C1 segment of cervical spinal cord (tissue), 14 donors: ENCODE data around the gene CRIP2.
A peak's percentile ranks its signal among the peaks of the same experiment; 100 is the strongest.

Source experiments
- DNase-seq, 14 donors: peaks; one replicate each; lab custom pipeline; 2025; lab: John Stamatoyannopoulos, UW

Gene CRIP2

GRCh38 chr14:105497671-105498429 is 23.2 kb downstream of the CRIP2 start:
- DNase-seq, result no peak

GRCh38 chr14:105498430-105499255 is 24.0 kb downstream of the CRIP2 start:
- DNase-seq, result peak in 8 of 14 donors; percentile 55 to 85 (median 74)

- peak in 13 of 14 donors; percentile 19 to 93 (median 77) for DNase-seq
Measured at GRCh38 chr14:105499256-105500035, 24.8 kb downstream of the CRIP2 start.

GRCh38 chr14:105500036-105500725 is 25.6 kb downstream of the CRIP2 start:
- no peak for DNase-seq

- no peak for DNase-seq
Measured at GRCh38 chr14:105500726-105501101, 26.1 kb downstream of the CRIP2 start.

- no peak for DNase-seq
Measured at GRCh38 chr14:105501504-105502291, 27.1 kb downstream of the CRIP2 start.

- DNase-seq, result no peak
Measured at GRCh38 chr14:105502446-105503295, 28.1 kb downstream of the CRIP2 start.

GRCh38 chr14:105503296-105503640 is 28.6 kb downstream of the CRIP2 start:
- no peak for DNase-seq

GRCh38 chr14:105503935-105504692 is 29.5 kb downstream of the CRIP2 start:
- no peak for DNase-seq

- no peak for DNase-seq
Measured at GRCh38 chr14:105505101-105505500, 30.5 kb downstream of the CRIP2 start.

- DNase-seq, result no peak
Measured at GRCh38 chr14:105507247-105507646, 32.6 kb downstream of the CRIP2 start.

- no peak for DNase-seq
Measured at GRCh38 chr14:105508069-105508468, 33.4 kb downstream of the CRIP2 start.

GRCh38 chr14:105508601-105509000 is 34.0 kb downstream of the CRIP2 start:
- no peak for DNase-seq

GRCh38 chr14:105517096-105517495 is 42.5 kb downstream of the CRIP2 start:
- no peak for DNase-seq

GRCh38 chr14:105519946-105520698 is 45.5 kb downstream of the CRIP2 start:
- DNase-seq, result no peak

- DNase-seq, result no peak
Measured at GRCh38 chr14:105525326-105525725, 50.7 kb downstream of the CRIP2 start.

GRCh38 chr14:105525861-105526775 is 51.5 kb downstream of the CRIP2 start, which contains the start of gene TMEM121:
Gene TMEM121 (plus strand): TSS chr14:105526583. CDS start chr14:105528835, 2,252 bp downstream.
- DNase-seq, result peak in 4 of 14 donors; percentile 5 to 41 (median 17)
